ENCODE results near the gene LRRIQ1.
"Not testable (repeated sequence)": the region's sequence is repeated elsewhere in the genome, so short reads cannot be mapped to it uniquely, and the experiment has no call there.

Gene LRRIQ1

DNA sequence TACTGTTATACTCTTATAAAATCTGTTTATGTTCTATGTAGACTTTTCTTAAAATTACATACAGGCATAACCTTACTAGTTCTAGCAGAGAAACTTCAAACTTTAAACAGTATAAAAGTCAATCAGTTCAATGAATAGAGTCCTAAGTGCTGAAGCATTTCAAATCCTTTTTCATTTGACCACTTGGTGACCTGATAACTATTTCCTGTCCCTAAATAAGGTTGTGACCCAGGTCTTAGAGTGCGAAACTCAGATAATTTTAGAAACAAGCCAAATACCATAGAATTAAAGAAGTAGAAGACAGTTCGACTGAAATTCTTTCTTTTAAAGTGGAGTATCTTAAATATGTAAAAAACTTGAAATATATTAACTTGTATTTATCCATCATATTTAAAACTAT is 147.7 kb downstream of the LRRIQ1 start:
- H3K4me1 ChIP-seq (ENCODE audit: insufficient read depth, insufficient read length), result no peaks in the 10 kb centered on the region
- H3K27me3 ChIP-seq (ENCODE audit: insufficient read depth, insufficient read length), result no peaks in the 10 kb centered on the region
- no peaks in the 10 kb centered on the region for H3K36me3 ChIP-seq (ENCODE audit: insufficient read depth, insufficient read length, low read length)
- H3K9ac ChIP-seq (ENCODE audit: insufficient read length, low read depth), result no peak overlapping the region
- H3K9me3 ChIP-seq (ENCODE audit: insufficient read depth, low read length), result no peaks in the 10 kb centered on the region
- no peak for TF ChIP-seq SUZ12 (IDR thresholded peaks at IDR 0.05; ENCODE audit: extremely low read depth, insufficient read depth, insufficient read length)
- no peak overlapping the region for H3K4me3 ChIP-seq (ENCODE audit: insufficient read length, low read depth)
- DNase-seq (ENCODE audit: low read depth, low spot score), result no peak

DNA sequence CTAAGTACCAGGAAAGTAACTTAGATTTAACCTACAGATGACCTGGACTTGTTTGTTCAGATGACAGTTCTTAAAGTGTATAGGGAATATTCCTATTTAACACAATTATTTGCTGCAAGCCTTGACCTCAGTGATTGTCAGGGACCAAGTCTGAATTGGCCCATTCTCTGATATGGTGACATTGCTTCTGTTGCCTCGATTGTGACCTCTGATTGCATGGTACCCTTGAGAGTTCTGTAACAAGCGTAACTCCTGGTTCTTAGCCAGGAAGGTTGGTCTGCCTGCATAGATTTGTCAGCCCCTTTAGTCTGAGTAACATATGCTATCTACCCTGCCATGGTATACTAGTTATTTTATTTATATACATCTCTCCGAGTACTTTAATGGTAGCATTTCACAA is 150.1 kb downstream of the LRRIQ1 start:
- H3K4me1 ChIP-seq (ENCODE audit: insufficient read depth, insufficient read length), result no peaks in the 10 kb centered on the region
- TF ChIP-seq ZNF274 (IDR thresholded peaks at IDR 0.05; ENCODE audit: low read depth, low read length) (no peak), SUZ12 (IDR thresholded peaks at IDR 0.05; ENCODE audit: extremely low read depth, insufficient read depth, insufficient read length) (no peak), YY1 (IDR thresholded peaks at IDR 0.05; ENCODE audit: insufficient read depth, insufficient read length) (no peak)
- H3K9me3 ChIP-seq (ENCODE audit: insufficient read depth, low read length), result no peaks in the 10 kb centered on the region
- DNase-seq (ENCODE audit: low read depth, low spot score), result no peak
- no peaks in the 10 kb centered on the region for H3K36me3 ChIP-seq (ENCODE audit: insufficient read depth, insufficient read length, low read length)
- no peaks in the 10 kb centered on the region for H3K27me3 ChIP-seq (ENCODE audit: insufficient read depth, insufficient read length)
- H3K4me3 ChIP-seq (ENCODE audit: insufficient read length, low read depth), result no peak overlapping the region
- H3K9ac ChIP-seq (ENCODE audit: insufficient read length, low read depth), result no peak overlapping the region

DNA sequence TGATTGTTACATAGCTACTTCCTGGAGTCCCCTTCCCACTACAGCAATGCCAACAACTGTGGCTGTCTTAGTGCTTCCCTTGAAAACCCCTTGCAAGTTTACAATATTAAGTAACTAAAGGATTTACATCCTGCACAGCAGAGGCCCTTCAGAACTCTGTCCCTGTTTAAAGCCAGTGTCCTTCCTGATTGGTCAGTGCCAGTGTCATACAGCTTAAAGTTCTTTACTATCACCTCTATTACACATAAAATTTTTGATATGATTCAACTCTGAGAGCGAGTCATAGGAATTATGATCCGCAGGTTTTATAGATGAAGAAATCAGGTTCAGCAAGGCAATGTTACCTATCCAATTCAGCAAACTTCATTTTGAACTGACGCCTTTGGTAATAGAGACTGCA is 152.5 kb downstream of the LRRIQ1 start:
- H3K9me3 ChIP-seq (ENCODE audit: insufficient read depth, low read length), result no peaks in the 10 kb centered on the region
- no peaks in the 10 kb centered on the region for H3K27me3 ChIP-seq (ENCODE audit: insufficient read depth, insufficient read length)
- no peak for DNase-seq (ENCODE audit: low read depth, low spot score)
- TF ChIP-seq SUZ12 (IDR thresholded peaks at IDR 0.05; ENCODE audit: extremely low read depth, insufficient read depth, insufficient read length) (no peak), YY1 (IDR thresholded peaks at IDR 0.05; ENCODE audit: insufficient read depth, insufficient read length) (no peak), ZNF274 (IDR thresholded peaks at IDR 0.05; ENCODE audit: low read depth, low read length) (no peak)
- no peak overlapping the region for H3K9ac ChIP-seq (ENCODE audit: insufficient read length, low read depth)
- no peaks in the 10 kb centered on the region for H3K4me1 ChIP-seq (ENCODE audit: insufficient read depth, insufficient read length)
- no peaks in the 10 kb centered on the region for H3K36me3 ChIP-seq (ENCODE audit: insufficient read depth, insufficient read length, low read length)
- H3K4me3 ChIP-seq (ENCODE audit: insufficient read length, low read depth), result no peak overlapping the region

DNA sequence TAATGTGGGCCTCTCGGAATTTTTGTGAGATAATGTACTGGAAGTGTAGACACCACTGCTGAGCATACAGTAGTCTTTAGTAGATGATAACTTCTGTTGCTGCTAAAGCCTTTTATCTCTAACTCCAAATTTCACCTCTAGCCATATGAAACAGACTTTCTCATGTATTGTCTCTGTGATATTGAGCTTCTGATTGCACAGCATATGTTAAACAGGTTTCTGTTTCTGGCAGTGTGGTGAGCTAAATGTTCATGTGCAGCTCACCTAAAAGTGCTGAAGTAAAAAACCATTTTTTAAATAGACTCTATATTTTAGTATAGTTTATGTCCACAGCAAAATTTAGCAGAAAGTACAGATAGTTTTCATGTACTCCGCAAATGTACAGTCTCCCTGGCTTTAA is 154.6 kb downstream of the LRRIQ1 start:
- TF ChIP-seq SUZ12 (IDR thresholded peaks at IDR 0.05; ENCODE audit: extremely low read depth, insufficient read depth, insufficient read length) (no peak), ZNF274 (IDR thresholded peaks at IDR 0.05; ENCODE audit: low read depth, low read length) (no peak), YY1 (IDR thresholded peaks at IDR 0.05; ENCODE audit: insufficient read depth, insufficient read length) (no peak)
- H3K9ac ChIP-seq (ENCODE audit: insufficient read length, low read depth), result no peak overlapping the region

DNA sequence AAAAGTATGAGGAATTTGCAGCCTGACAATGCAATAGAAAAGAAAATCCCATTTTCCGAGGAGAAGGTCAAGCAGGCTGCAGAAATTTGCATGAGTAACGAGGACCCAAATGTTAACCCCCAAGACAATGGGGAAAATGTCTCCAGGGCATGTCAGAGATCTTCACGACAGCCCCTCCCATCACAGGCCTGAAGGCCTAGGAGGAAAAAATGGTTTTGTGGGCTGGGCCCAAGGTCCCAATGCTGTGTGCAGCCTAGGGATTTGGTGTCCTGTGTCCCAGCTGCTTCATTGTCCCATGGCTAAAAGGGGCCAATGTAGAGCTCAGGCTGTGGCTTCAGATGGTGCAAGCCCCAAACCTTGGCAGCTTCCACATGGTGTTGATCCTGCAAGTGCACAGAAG is 167.7 kb downstream of the LRRIQ1 start:
- H3K9ac ChIP-seq (ENCODE audit: insufficient read length, low read depth); H3K4me1 ChIP-seq (ENCODE audit: insufficient read depth, insufficient read length); H3K4me3 ChIP-seq (ENCODE audit: insufficient read length, low read depth); H3K27me3 ChIP-seq (ENCODE audit: insufficient read depth, insufficient read length); DNase-seq (ENCODE audit: low read depth, low spot score); H3K36me3 ChIP-seq (ENCODE audit: insufficient read depth, insufficient read length, low read length): not testable (repeated sequence)
- H3K9me3 ChIP-seq (ENCODE audit: insufficient read depth, low read length), result peaks cover 25% of the 10 kb centered on the region; the same call in 1 of the 2 replicates

More for the DNA sequence above, 154.6 kb downstream of the LRRIQ1 start:
- H3K4me3 ChIP-seq (ENCODE audit: insufficient read length, low read depth), result no peak overlapping the region
- H3K36me3 ChIP-seq (ENCODE audit: insufficient read depth, insufficient read length, low read length), result no peaks in the 10 kb centered on the region
- H3K4me1 ChIP-seq (ENCODE audit: insufficient read depth, insufficient read length), result no peaks in the 10 kb centered on the region
- no peak for DNase-seq (ENCODE audit: low read depth, low spot score)
- H3K27me3 ChIP-seq (ENCODE audit: insufficient read depth, insufficient read length), result no peaks in the 10 kb centered on the region
- no peaks in the 10 kb centered on the region for H3K9me3 ChIP-seq (ENCODE audit: insufficient read depth, low read length)

DNA sequence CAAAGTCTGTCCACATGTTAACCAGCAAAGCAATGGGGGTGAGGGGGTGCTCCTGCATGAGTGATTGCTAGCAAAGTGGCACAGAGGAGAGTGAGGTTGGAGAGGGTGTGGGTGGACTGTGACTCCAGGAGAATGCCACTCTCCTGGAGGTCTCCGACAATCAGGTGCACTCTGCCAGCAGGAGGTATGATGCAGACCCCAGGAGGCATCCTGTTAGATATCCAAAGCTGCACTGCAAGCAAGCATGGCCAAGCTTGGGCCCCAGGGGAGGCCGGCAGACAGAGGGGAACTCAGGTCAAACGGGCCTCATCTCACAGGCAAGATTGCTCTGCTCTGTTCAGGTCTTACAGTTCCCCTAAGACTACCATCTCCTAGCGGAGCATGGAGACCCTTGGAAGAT is 170.4 kb downstream of the LRRIQ1 start:
- peaks cover 25% of the 10 kb centered on the region; the same call in 1 of the 2 replicates for H3K9me3 ChIP-seq (ENCODE audit: insufficient read depth, low read length)
- H3K36me3 ChIP-seq (ENCODE audit: insufficient read depth, insufficient read length, low read length), result no peaks in the 10 kb centered on the region
- H3K9ac ChIP-seq (ENCODE audit: insufficient read length, low read depth), result no peak overlapping the region
- no peaks in the 10 kb centered on the region for H3K27me3 ChIP-seq (ENCODE audit: insufficient read depth, insufficient read length)
- TF ChIP-seq YY1 (IDR thresholded peaks at IDR 0.05; ENCODE audit: insufficient read depth, insufficient read length) (no peak), SUZ12 (IDR thresholded peaks at IDR 0.05; ENCODE audit: extremely low read depth, insufficient read depth, insufficient read length) (no peak), ZNF274 (IDR thresholded peaks at IDR 0.05; ENCODE audit: low read depth, low read length) (no peak)
- H3K4me3 ChIP-seq (ENCODE audit: insufficient read length, low read depth), result no peak overlapping the region
- no peaks in the 10 kb centered on the region for H3K4me1 ChIP-seq (ENCODE audit: insufficient read depth, insufficient read length)
- DNase-seq (ENCODE audit: low read depth, low spot score), result no peak

DNA sequence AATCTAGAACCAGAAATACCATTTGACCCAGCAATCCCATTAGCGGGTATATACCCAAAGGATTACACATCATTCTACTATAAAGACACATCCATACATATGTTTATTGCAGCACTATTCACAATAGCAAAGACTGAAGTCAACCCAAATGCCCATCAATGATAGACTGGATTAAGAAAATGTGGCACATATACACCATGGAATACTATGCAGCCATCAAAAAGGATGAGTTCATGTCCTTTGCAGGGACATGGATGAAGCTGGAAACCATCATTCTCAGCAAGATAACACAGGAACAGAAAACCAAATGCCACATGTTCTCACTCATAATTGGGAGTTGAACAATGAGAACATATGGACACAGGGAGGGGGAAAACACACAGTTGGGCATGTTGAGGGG is 188.2 kb downstream of the LRRIQ1 start:
- H3K9me3 ChIP-seq (ENCODE audit: insufficient read depth, low read length); H3K36me3 ChIP-seq (ENCODE audit: insufficient read depth, insufficient read length, low read length); H3K4me3 ChIP-seq (ENCODE audit: insufficient read length, low read depth); H3K4me1 ChIP-seq (ENCODE audit: insufficient read depth, insufficient read length); H3K9ac ChIP-seq (ENCODE audit: insufficient read length, low read depth); DNase-seq (ENCODE audit: low read depth, low spot score); H3K27me3 ChIP-seq (ENCODE audit: insufficient read depth, insufficient read length): not testable (repeated sequence)

DNA sequence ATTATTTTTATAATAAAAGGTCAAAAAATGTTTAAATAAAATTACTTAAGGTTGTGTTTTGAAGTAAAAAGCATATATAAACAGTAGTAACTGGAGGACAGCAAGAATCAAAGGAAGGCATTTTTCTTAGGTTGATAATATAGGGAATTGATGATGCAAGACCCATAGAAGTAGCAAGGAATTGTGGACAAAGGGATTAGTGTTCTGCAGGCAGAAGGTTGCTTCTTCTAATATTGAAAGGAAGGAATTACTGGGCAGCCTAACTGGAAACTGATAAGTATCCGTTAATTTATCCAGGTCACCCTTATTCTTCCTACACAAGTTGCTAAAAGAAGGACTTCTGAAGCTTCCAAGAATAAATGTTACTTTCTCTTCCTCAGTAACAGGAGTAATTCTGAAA is 189.3 kb downstream of the LRRIQ1 start:
- TF ChIP-seq ZNF274 (IDR thresholded peaks at IDR 0.05; ENCODE audit: low read depth, low read length) (no peak), YY1 (IDR thresholded peaks at IDR 0.05; ENCODE audit: insufficient read depth, insufficient read length) (no peak), SUZ12 (IDR thresholded peaks at IDR 0.05; ENCODE audit: extremely low read depth, insufficient read depth, insufficient read length) (no peak)
- Histone ChIP-seq H3K27me3 (ENCODE audit: insufficient read depth, insufficient read length) (no peaks in the 10 kb centered on the region), H3K36me3 (ENCODE audit: insufficient read depth, insufficient read length, low read length) (no peaks in the 10 kb centered on the region), H3K9ac (ENCODE audit: insufficient read length, low read depth) (no peak overlapping the region), H3K4me3 (ENCODE audit: insufficient read length, low read depth) (no peak overlapping the region), H3K4me1 (ENCODE audit: insufficient read depth, insufficient read length) (no peaks in the 10 kb centered on the region), H3K9me3 (ENCODE audit: insufficient read depth, low read length) (no peaks in the 10 kb centered on the region)
- no peak for DNase-seq (ENCODE audit: low read depth, low spot score)

Data from NT2/D1 (cell line).